Neural cell (in vitro differentiated cells): ENCODE measurements around the gene DCDC2. TPM values are rescaled to one million over a fixed set of nuclear protein-coding genes. Genes with fewer than 3 reads are reported as not detected.

ENCODE experiments used
- H2AFZ ChIP-seq: fragments of 200-600, 300-800 bp; sonication (generic), shearing (Covaris generic); 2 replicates; pipeline ENCODE4 v1.6.0; 2014; ENCODE audit warnings: low read depth, mild to moderate bottlenecking, antibody characterized with exemption, low read length, moderate library complexity
- H3F3A ChIP-seq: fragments of 200-600 bp; shearing (Covaris generic); 2 replicates; pipeline ENCODE4 v1.6.1; 2016; ENCODE audit warnings: mild to moderate bottlenecking, moderate library complexity, mixed read lengths, antibody characterized with exemption, low read length; ENCODE audit not compliant: insufficient read depth, poor library complexity, severe bottlenecking
- H3K27ac ChIP-seq: fragments of 200-600, 300-800 bp; sonication (generic), shearing (Covaris generic); 2 replicates; pipeline ENCODE4 v1.5.1; 2014; ENCODE audit warnings: mild to moderate bottlenecking, low read length, moderate library complexity
- H3K27me3 ChIP-seq: fragments of 300-800, 200-600 bp; sonication (generic), shearing (Covaris generic); 2 replicates; pipeline ENCODE4 v1.6.0; 2014; ENCODE audit warnings: mild to moderate bottlenecking, low read depth, low read length, moderate library complexity; ENCODE audit not compliant: insufficient read depth
- H3K36me3 ChIP-seq: fragments of 300-800, 200-600 bp; sonication (generic), shearing (Covaris generic); 2 replicates; pipeline ENCODE4 v1.5.1; 2014; ENCODE audit warnings: mild to moderate bottlenecking, antibody characterized with exemption, low read length, moderate library complexity; ENCODE audit not compliant: insufficient read depth
- H3K4me2 ChIP-seq: fragments of 300-800, 200-600 bp; sonication (generic), shearing (Covaris generic); 2 replicates; pipeline ENCODE4 v1.6.0; 2014; ENCODE audit warnings: mild to moderate bottlenecking, low read length
- H3K4me3 ChIP-seq: fragments of 300-800, 200-600 bp; sonication (generic), shearing (Covaris generic); 2 replicates; pipeline ENCODE4 v1.5.1; 2014; ENCODE audit warnings: mild to moderate bottlenecking, low read length, moderate library complexity
- H3K79me2 ChIP-seq: fragments of 200-600 bp; shearing (Covaris generic); replicated peaks from 2 replicates; pipeline ENCODE4 v1.6.0; 2014; ENCODE audit warnings: mild to moderate bottlenecking, low read length, moderate library complexity; ENCODE audit not compliant: insufficient read depth
- H3K9ac ChIP-seq: fragments of 300-800, 200-600 bp; sonication (generic), shearing (Covaris generic); 2 replicates; pipeline ENCODE4 v1.6.1; 2016; ENCODE audit warnings: mild to moderate bottlenecking, low read length, mixed read lengths
- H3K9me2 ChIP-seq: fragments of 200-600 bp; shearing (Covaris generic); 2 replicates; pipeline ENCODE4 v1.6.1; 2016; ENCODE audit warnings: mild to moderate bottlenecking, low read length, mixed read lengths; ENCODE audit not compliant: insufficient read depth
- H3K9me3 ChIP-seq: fragments of 200-600, 300-800 bp; sonication (generic), shearing (Covaris generic); 2 replicates; pipeline ENCODE4 v1.6.1; 2016; ENCODE audit warnings: mild to moderate bottlenecking, mixed run types, low read length, moderate library complexity, mixed read lengths
- H4K20me1 ChIP-seq: fragments of 200-600 bp; shearing (Covaris generic); 2 replicates; pipeline ENCODE4 v1.6.1; 2016; ENCODE audit warnings: mild to moderate bottlenecking, mixed run types; ENCODE audit not compliant: insufficient read depth
- EP300 ChIP-seq: fragments of 450-650 bp; conservative IDR thresholded peaks from 2 replicates; pipeline ENCODE4 v1.6.1; 2014; ENCODE audit warnings: antibody characterized with exemption, mild to moderate bottlenecking, moderate library complexity; ENCODE audit not compliant: poor library complexity, severe bottlenecking
- EZH2 ChIP-seq: fragments of 200-600, 300-800 bp; shearing (Covaris generic), sonication (generic); IDR thresholded peaks from 2 replicates; pipeline ENCODE4 v1.6.1; 2014; ENCODE audit warnings: antibody characterized with exemption, low read length, borderline replicate concordance, mild to moderate bottlenecking; ENCODE audit not compliant: insufficient read depth, poor library complexity, severe bottlenecking
- MXI1 ChIP-seq: fragments of 450-650 bp; conservative IDR thresholded peaks from 2 replicates; pipeline ENCODE4 v1.6.1; 2014; ENCODE audit warnings: antibody characterized with exemption, mild to moderate bottlenecking; ENCODE audit not compliant: poor library complexity, severe bottlenecking
- POLR2AphosphoS5 ChIP-seq: IDR thresholded peaks from 2 replicates; pipeline ENCODE4 v1.6.1; 2012
- RAD21 ChIP-seq: fragments of 450-650 bp; conservative IDR thresholded peaks from 2 replicates; pipeline ENCODE4 v1.6.1; 2014; ENCODE audit warnings: antibody characterized with exemption, mild to moderate bottlenecking, moderate library complexity
- REST ChIP-seq: IDR thresholded peaks from 2 replicates; pipeline ENCODE4 v1.6.1; 2012; ENCODE audit warnings: borderline replicate concordance
- SMC3 ChIP-seq: fragments of 450-650 bp; conservative IDR thresholded peaks from 2 replicates; pipeline ENCODE4 v1.6.1; 2014; ENCODE audit warnings: antibody characterized with exemption, mild to moderate bottlenecking, moderate library complexity; ENCODE audit not compliant: poor library complexity
- TAF1 ChIP-seq: IDR thresholded peaks from 2 replicates; pipeline ENCODE4 v1.6.1; 2012; ENCODE audit warnings: low read depth
- polyA plus RNA-seq: library from polyadenylated mRNA; depleted of rRNA; stranded (reverse); fragments of >200 nt; gene quantifications from 2 replicates; pipeline ENCODE4 v1.2.3, GENCODE V29; 2014
- TF ChIP-seq, protein P1 (sequence below): fragments of 450-650 bp; IDR thresholded peaks from 2 replicates; pipeline ENCODE4 v1.5.1; 2014; ENCODE audit warnings: antibody characterized with exemption, mild to moderate bottlenecking, moderate library complexity; ENCODE audit not compliant: poor library complexity, severe bottlenecking

The DCDC2 gene
- polyA plus RNA-seq, 1 donor from 2014 or later: 0.57 TPM

DNA sequence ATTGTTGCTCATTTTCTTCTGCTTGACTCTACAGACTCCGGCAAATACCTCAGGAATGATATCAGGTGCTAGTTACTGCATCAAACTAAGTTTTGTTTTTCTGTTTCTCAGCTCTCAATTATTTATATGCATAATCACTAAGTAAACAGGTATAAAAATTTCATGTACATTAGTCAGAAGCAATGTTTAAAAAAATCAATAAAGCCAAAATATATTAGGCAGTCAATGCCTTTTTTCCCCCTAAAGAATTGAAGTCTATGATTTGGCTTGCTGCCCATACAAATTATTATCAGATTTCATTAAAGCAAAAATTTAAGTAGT, 24.3 kb upstream of the DCDC2 start:
- no peaks in the 10 kb centered on the region for H3K36me3 ChIP-seq
- no peaks in the 10 kb centered on the region for H3F3A ChIP-seq
- no peaks in the 10 kb centered on the region for H3K79me2 ChIP-seq
- TF ChIP-seq TAF1 (no peak), RAD21 (no peak), EZH2 (no peak)
- no peaks in the 10 kb centered on the region for H3K9me3 ChIP-seq
- H4K20me1 ChIP-seq: no peaks in the 10 kb centered on the region
- H3K27me3 ChIP-seq: no peaks in the 10 kb centered on the region
- H3K27ac ChIP-seq: no peak overlapping the region
- H3K4me3 ChIP-seq: no peak overlapping the region
- no peaks in the 10 kb centered on the region for H3K9me2 ChIP-seq
- H2AFZ ChIP-seq: no peak overlapping the region
- no peak overlapping the region for H3K9ac ChIP-seq
- no peak overlapping the region for H3K4me2 ChIP-seq

GRCh38 chr6:24381476-24382219, 23.8 kb upstream of the DCDC2 start:
- H2AFZ ChIP-seq: no peak overlapping the region
- TF ChIP-seq EZH2 (no peak), SMC3 (no peak), EP300 (no peak), POLR2AphosphoS5 (no peak), REST (no peak), TAF1 (no peak), RAD21 (no peak), MXI1 (no peak)
- TF ChIP-seq, protein P1, sequence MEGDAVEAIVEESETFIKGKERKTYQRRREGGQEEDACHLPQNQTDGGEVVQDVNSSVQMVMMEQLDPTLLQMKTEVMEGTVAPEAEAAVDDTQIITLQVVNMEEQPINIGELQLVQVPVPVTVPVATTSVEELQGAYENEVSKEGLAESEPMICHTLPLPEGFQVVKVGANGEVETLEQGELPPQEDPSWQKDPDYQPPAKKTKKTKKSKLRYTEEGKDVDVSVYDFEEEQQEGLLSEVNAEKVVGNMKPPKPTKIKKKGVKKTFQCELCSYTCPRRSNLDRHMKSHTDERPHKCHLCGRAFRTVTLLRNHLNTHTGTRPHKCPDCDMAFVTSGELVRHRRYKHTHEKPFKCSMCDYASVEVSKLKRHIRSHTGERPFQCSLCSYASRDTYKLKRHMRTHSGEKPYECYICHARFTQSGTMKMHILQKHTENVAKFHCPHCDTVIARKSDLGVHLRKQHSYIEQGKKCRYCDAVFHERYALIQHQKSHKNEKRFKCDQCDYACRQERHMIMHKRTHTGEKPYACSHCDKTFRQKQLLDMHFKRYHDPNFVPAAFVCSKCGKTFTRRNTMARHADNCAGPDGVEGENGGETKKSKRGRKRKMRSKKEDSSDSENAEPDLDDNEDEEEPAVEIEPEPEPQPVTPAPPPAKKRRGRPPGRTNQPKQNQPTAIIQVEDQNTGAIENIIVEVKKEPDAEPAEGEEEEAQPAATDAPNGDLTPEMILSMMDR: no peak
- H3K4me2 ChIP-seq: no peak overlapping the region
- H3K27ac ChIP-seq: no peak overlapping the region
- H3F3A ChIP-seq: no peaks in the 10 kb centered on the region
- no peaks in the 10 kb centered on the region for H3K9me3 ChIP-seq
- H3K9me2 ChIP-seq: no peaks in the 10 kb centered on the region
- H3K79me2 ChIP-seq: no peaks in the 10 kb centered on the region
- H3K9ac ChIP-seq: no peak overlapping the region
- H3K27me3 ChIP-seq: no peaks in the 10 kb centered on the region
- H4K20me1 ChIP-seq: no peaks in the 10 kb centered on the region
- H3K36me3 ChIP-seq: no peaks in the 10 kb centered on the region
- H3K4me3 ChIP-seq: no peak overlapping the region
